ENCODE data around the gene RBAK.
"Not testable (repeated sequence)": the region's sequence is repeated elsewhere in the genome, so short reads cannot be mapped to it uniquely, and the experiment has no call there.

Gene RBAK

GRCh38 chr7:5070206-5070605 is 24.5 kb downstream of the RBAK start:
- no peak overlapping the region for H3K27ac ChIP-seq
- peaks cover 9% of the 10 kb centered on the region for H3K9me3 ChIP-seq (ENCODE audit: control insufficient read depth, low read length)
- peaks cover 10% of the 10 kb centered on the region for H3K36me3 ChIP-seq (ENCODE audit: control insufficient read depth, insufficient read depth, low read length)
- no peak overlapping the region for H3K9ac ChIP-seq
- no peaks in the 10 kb centered on the region for H3K27me3 ChIP-seq (ENCODE audit: control insufficient read depth, insufficient read depth, low read length)
- no peak overlapping the region for H2AFZ ChIP-seq
- H3K4me2 ChIP-seq (ENCODE audit: low read length) = no peak overlapping the region
- H3K4me1 ChIP-seq = no peaks in the 10 kb centered on the region
- no peaks in the 10 kb centered on the region for H3K79me2 ChIP-seq
- no peak overlapping the region for H3K4me3 ChIP-seq (ENCODE audit: low read depth, low read length)
- TF ChIP-seq CTCF (IDR thresholded peaks at IDR 0.05) = no peak

GRCh38 chr7:5075187-5075586 is 29.5 kb downstream of the RBAK start:
- not testable (repeated sequence) for H3K9ac ChIP-seq; H3K36me3 ChIP-seq (ENCODE audit: control insufficient read depth, insufficient read depth, low read length); H2AFZ ChIP-seq; H3K9me3 ChIP-seq (ENCODE audit: control insufficient read depth, low read length); H3K4me1 ChIP-seq; H3K4me3 ChIP-seq (ENCODE audit: low read depth, low read length); H3K79me2 ChIP-seq; H3K27me3 ChIP-seq (ENCODE audit: control insufficient read depth, insufficient read depth, low read length); H3K4me2 ChIP-seq (ENCODE audit: low read length); H3K27ac ChIP-seq

GRCh38 chr7:5077740-5078139 is 32.1 kb downstream of the RBAK start:
- H3K4me3 ChIP-seq (ENCODE audit: low read depth, low read length) = no peak overlapping the region
- H3K4me1 ChIP-seq = no peaks in the 10 kb centered on the region
- no peak overlapping the region for H2AFZ ChIP-seq
- no peaks in the 10 kb centered on the region for H3K79me2 ChIP-seq
- H3K9me3 ChIP-seq (ENCODE audit: control insufficient read depth, low read length) = no peaks in the 10 kb centered on the region
- no peak for TF ChIP-seq CTCF (IDR thresholded peaks at IDR 0.05)
- H3K27ac ChIP-seq = no peak overlapping the region
- no peak overlapping the region for H3K4me2 ChIP-seq (ENCODE audit: low read length)
- no peaks in the 10 kb centered on the region for H3K27me3 ChIP-seq (ENCODE audit: control insufficient read depth, insufficient read depth, low read length)
- no peak overlapping the region for H3K9ac ChIP-seq
- no peaks in the 10 kb centered on the region for H3K36me3 ChIP-seq (ENCODE audit: control insufficient read depth, insufficient read depth, low read length)

GRCh38 chr7:5082806-5083205 is 37.1 kb downstream of the RBAK start:
- no peak overlapping the region for H3K27ac ChIP-seq
- no peak for TF ChIP-seq CTCF (IDR thresholded peaks at IDR 0.05)
- H3K4me3 ChIP-seq (ENCODE audit: low read depth, low read length) = no peak overlapping the region
- H3K36me3 ChIP-seq (ENCODE audit: control insufficient read depth, insufficient read depth, low read length) = no peaks in the 10 kb centered on the region
- H3K9me3 ChIP-seq (ENCODE audit: control insufficient read depth, low read length) = no peaks in the 10 kb centered on the region
- no peak overlapping the region for H3K4me2 ChIP-seq (ENCODE audit: low read length)
- no peak overlapping the region for H2AFZ ChIP-seq
- H3K4me1 ChIP-seq = no peaks in the 10 kb centered on the region
- no peaks in the 10 kb centered on the region for H3K27me3 ChIP-seq (ENCODE audit: control insufficient read depth, insufficient read depth, low read length)
- no peaks in the 10 kb centered on the region for H3K79me2 ChIP-seq
- no peak overlapping the region for H3K9ac ChIP-seq

GRCh38 chr7:5083311-5083711 is 37.7 kb downstream of the RBAK start:
- Histone ChIP-seq H3K4me1 (no peaks in the 10 kb centered on the region), H3K9me3 (ENCODE audit: control insufficient read depth, low read length) (no peaks in the 10 kb centered on the region), H3K9ac (no peak overlapping the region), H3K79me2 (no peaks in the 10 kb centered on the region), H3K27ac (no peak overlapping the region), H2AFZ (no peak overlapping the region), H3K27me3 (ENCODE audit: control insufficient read depth, insufficient read depth, low read length) (no peaks in the 10 kb centered on the region), H3K4me3 (ENCODE audit: low read depth, low read length) (no peak overlapping the region), H3K36me3 (ENCODE audit: control insufficient read depth, insufficient read depth, low read length) (no peaks in the 10 kb centered on the region), H3K4me2 (ENCODE audit: low read length) (no peak overlapping the region)
- no peak for TF ChIP-seq CTCF (IDR thresholded peaks at IDR 0.05)

Data from parathyroid adenoma (tissue), 2 donors.